ENCODE data around the gene RAB25. TPM values are rescaled to one million over a fixed set of nuclear protein-coding genes. Genes with fewer than 3 reads are reported as not detected.

The RAB25 gene
- total RNA-seq, 2 donors from 2014 or later, result not detected

- Mint-ChIP-seq H3K36me3 (no peaks in the 10 kb centered on the region), H3K9me3 (no peaks in the 10 kb centered on the region), H3K27me3 (peaks cover 6 to 13% of the 10 kb centered on the region in 2 donors), H3K4me1 (ENCODE audit: low read depth in 2 of 2) (peaks cover 29 to 40% of the 10 kb centered on the region in 2 donors), H3K4me3 (peak overlapping the region; percentile 80), H3K27ac (peak overlapping the region; percentile 73 to 79)
- ATAC-seq, result no peak
- DNase-seq (ENCODE audit: low spot score), result no peak
Observed at GRCh38 chr1:156104861-156105832, 44.2 kb downstream of the RAB25 start.

GRCh38 chr1:156106624-156107488, 45.9 kb downstream of the RAB25 start:
- Mint-ChIP-seq H3K27ac (peak overlapping the region; percentile 73 to 79), H3K4me1 (ENCODE audit: low read depth in 2 of 2) (peaks cover 23 to 36% of the 10 kb centered on the region in 2 donors), H3K27me3 (peaks cover 0 to 9% of the 10 kb centered on the region in 2 donors), H3K9me3 (no peaks in the 10 kb centered on the region), H3K36me3 (no peaks in the 10 kb centered on the region), H3K4me3 (peak overlapping the region; percentile 80)
- ATAC-seq, result no peak
- no peak for DNase-seq (ENCODE audit: low spot score)

- DNase-seq (ENCODE audit: low spot score) (no peak), ATAC-seq (no peak)
- Mint-ChIP-seq H3K4me1 (ENCODE audit: low read depth in 2 of 2) (peaks cover 23 to 37% of the 10 kb centered on the region in 2 donors), H3K27me3 (peaks cover 4 to 9% of the 10 kb centered on the region in 2 donors), H3K36me3 (no peaks in the 10 kb centered on the region), H3K27ac (peak overlapping the region; percentile 57 to 73), H3K9me3 (no peaks in the 10 kb centered on the region), H3K4me3 (no peak overlapping the region)
Observed at GRCh38 chr1:156108057-156108456, 47.1 kb downstream of the RAB25 start.

GRCh38 chr1:156108664-156109241, 47.8 kb downstream of the RAB25 start:
- H3K27me3 Mint-ChIP-seq, result peaks cover 8 to 11% of the 10 kb centered on the region in 2 donors
- H3K36me3 Mint-ChIP-seq, result no peaks in the 10 kb centered on the region
- no peaks in the 10 kb centered on the region for H3K9me3 Mint-ChIP-seq
- no peak overlapping the region for H3K4me3 Mint-ChIP-seq
- no peak overlapping the region for H3K27ac Mint-ChIP-seq
- peaks cover 25 to 39% of the 10 kb centered on the region in 2 donors for H3K4me1 Mint-ChIP-seq (ENCODE audit: low read depth in 2 of 2)
- ATAC-seq (no peak), DNase-seq (ENCODE audit: low spot score) (no peak)

GRCh38 chr1:156110252-156110651, 49.3 kb downstream of the RAB25 start:
- no peak for ATAC-seq
- Mint-ChIP-seq H3K36me3 (no peaks in the 10 kb centered on the region), H3K27me3 (peaks cover 11 to 20% of the 10 kb centered on the region in 2 donors), H3K4me1 (ENCODE audit: low read depth in 2 of 2) (peaks cover 30 to 41% of the 10 kb centered on the region in 2 donors), H3K9me3 (no peaks in the 10 kb centered on the region), H3K4me3 (no peak overlapping the region), H3K27ac (peak overlapping the region in 1 of 2 donors; percentile 31)
- DNase-seq (ENCODE audit: low spot score), result no peak

- no peak for DNase-seq (ENCODE audit: low spot score)
- no peak for ATAC-seq
- H3K27ac Mint-ChIP-seq, result no peak overlapping the region
- H3K36me3 Mint-ChIP-seq, result no peaks in the 10 kb centered on the region
- H3K9me3 Mint-ChIP-seq, result no peaks in the 10 kb centered on the region
- H3K27me3 Mint-ChIP-seq, result peaks cover 16 to 26% of the 10 kb centered on the region in 2 donors
- H3K4me1 Mint-ChIP-seq (ENCODE audit: low read depth in 2 of 2), result peaks cover 32 to 42% of the 10 kb centered on the region in 2 donors
- H3K4me3 Mint-ChIP-seq, result no peak overlapping the region
Observed at GRCh38 chr1:156111355-156111962, 50.5 kb downstream of the RAB25 start.

DNA sequence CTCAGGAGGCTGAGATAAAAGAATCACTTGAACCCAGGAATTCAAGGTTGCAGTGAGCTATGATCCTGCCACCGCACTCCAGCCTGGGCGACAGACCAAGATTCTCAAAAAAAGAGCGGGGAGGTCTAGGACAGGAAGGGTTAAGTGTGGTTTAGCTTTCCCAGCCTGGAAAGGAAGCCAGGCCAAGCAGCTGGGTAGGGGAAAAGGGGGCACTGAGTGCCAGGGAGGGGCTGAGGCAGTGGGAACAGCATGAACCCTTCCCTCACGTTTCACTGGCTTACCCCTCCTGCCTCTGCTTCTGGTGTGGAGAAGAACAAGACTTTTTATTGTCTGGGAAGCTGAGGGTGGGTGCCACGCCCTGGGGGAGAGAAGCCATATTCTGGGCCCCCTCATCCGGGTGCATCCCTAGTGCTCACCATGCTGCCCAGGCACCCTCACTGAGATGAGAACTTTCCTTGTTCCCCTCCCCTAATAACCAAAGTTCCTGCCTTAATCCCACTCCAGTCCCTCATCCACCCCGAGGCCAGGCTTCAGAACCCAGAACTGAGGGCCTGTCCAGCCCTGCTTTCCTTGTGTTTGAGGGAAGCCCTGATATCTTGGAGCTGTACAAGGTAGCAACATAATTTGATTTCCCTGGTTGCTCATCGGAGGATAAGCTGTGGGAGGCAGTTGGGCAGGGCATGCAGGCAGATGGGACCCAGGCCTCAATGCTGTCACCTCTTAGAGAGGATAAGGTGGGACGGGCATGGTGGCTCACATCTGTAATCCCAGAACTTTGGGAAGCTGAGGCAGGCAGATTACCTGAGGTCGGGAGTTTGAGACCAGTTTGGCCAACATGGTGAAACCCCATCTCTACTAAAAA, 51.5 kb downstream of the RAB25 start:
- ATAC-seq, result no peak
- H3K27ac Mint-ChIP-seq, result no peak overlapping the region
- DNase-seq (ENCODE audit: low spot score), result no peak
- H3K36me3 Mint-ChIP-seq, result no peaks in the 10 kb centered on the region
- peaks cover 18 to 29% of the 10 kb centered on the region in 2 donors for H3K27me3 Mint-ChIP-seq
- H3K4me1 Mint-ChIP-seq (ENCODE audit: low read depth in 2 of 2), result peaks cover 28 to 37% of the 10 kb centered on the region in 2 donors
- no peaks in the 10 kb centered on the region for H3K9me3 Mint-ChIP-seq
- H3K4me3 Mint-ChIP-seq, result peak overlapping the region; percentile 15

DNA sequence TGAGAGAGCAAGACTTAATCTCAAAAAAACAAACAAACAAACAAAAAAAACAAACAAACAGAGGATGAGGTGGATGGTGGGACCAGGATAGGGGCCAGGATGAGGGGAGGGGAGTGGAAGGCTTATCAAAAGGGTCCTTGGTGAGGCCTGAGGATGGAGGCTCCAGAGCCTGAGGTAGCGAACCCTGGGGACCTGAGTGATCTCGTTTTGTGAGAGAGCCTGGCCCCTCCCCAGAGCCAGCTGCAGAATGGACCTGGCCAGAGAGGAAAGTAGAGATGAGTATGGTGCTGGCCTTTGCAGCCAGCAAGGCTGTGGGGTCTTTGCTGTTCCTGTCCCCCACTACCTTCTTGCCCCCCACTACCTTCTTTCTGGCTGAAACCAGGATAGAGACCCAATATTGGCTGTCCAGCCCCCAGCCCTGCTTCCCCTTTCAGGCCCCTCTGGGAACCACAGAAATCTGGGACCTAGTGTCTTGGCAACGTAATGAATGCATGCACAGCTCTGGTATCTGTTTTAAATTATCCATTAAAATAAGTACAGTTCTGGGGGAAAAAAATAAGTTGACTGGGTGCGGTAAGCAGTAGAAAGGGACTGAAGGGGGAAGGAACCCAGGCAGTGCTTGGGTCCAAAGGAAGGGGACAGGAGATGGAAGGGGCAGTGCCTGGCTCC, 52.5 kb downstream of the RAB25 start:
- Mint-ChIP-seq H3K36me3 (no peaks in the 10 kb centered on the region), H3K4me1 (ENCODE audit: low read depth in 2 of 2) (peaks cover 28 to 40% of the 10 kb centered on the region in 2 donors), H3K4me3 (peak overlapping the region; percentile 83), H3K9me3 (no peaks in the 10 kb centered on the region), H3K27ac (peak overlapping the region; percentile 33 to 74), H3K27me3 (peaks cover 18 to 29% of the 10 kb centered on the region in 2 donors)
- DNase-seq (ENCODE audit: low spot score) (no peak), ATAC-seq (no peak)

DNA sequence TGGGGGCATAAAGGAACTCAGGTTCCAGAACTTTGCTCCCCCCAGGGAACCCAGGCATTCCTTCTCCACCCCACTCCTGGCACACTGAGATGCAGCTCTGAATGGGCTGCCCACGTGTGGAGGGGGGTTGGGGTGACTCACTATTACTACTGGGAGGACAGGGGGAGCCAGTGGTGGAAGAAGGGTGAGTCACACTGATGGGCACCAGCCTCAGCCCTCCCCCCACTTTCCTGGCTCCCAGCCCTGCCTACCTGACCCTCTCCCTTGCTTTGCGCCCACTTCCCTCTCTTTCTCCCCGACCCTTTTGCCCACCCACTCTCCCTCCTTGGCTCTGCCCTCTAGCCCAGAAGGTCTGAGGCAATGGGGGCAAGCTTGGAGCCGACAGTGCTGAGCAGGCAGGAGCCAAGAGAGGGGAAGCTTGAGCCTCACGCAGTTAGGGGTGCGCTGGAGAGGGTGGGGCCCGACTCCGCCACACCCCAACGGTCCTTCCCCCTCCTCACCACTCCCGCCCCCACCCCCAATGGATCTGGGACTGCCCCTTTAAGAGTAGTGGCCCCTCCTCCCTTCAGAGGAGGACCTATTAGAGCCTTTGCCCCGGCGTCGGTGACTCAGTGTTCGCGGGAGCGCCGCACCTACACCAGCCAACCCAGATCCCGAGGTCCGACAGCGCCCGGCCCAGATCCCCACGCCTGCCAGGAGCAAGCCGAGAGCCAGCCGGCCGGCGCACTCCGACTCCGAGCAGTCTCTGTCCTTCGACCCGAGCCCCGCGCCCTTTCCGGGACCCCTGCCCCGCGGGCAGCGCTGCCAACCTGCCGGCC, 53.4 kb downstream of the RAB25 start, which contains the start of gene LMNA:
LMNA (plus strand) TSS at position 611 of the 818 bp plus-strand sequence. CDS start 208 bp downstream, outside the sequence.
- peak; percentile 78 for DNase-seq (ENCODE audit: low spot score)
- Mint-ChIP-seq H3K27me3 (peaks cover 18 to 29% of the 10 kb centered on the region in 2 donors), H3K4me1 (ENCODE audit: low read depth in 2 of 2) (peaks cover 28 to 41% of the 10 kb centered on the region in 2 donors), H3K4me3 (peak within 1 kb of the TSS; percentile 83), H3K9me3 (no peaks in the 10 kb centered on the region), H3K27ac (peak within 1 kb of the TSS; percentile 33 to 74), H3K36me3 (no peaks in the 10 kb centered on the region)
- peak; percentile 91 to 92 for ATAC-seq

DNA sequence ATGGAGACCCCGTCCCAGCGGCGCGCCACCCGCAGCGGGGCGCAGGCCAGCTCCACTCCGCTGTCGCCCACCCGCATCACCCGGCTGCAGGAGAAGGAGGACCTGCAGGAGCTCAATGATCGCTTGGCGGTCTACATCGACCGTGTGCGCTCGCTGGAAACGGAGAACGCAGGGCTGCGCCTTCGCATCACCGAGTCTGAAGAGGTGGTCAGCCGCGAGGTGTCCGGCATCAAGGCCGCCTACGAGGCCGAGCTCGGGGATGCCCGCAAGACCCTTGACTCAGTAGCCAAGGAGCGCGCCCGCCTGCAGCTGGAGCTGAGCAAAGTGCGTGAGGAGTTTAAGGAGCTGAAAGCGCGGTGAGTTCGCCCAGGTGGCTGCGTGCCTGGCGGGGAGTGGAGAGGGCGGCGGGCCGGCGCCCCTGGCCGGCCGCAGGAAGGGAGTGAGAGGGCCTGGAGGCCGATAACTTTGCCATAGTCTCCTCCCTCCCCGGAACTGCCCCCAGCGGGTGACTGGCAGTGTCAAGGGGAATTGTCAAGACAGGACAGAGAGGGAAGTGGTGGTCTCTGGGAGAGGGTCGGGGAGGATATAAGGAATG, 54.1 kb downstream of the RAB25 start:
- H3K27me3 Mint-ChIP-seq, result peaks cover 18 to 29% of the 10 kb centered on the region in 2 donors
- no peaks in the 10 kb centered on the region for H3K36me3 Mint-ChIP-seq
- H3K4me1 Mint-ChIP-seq (ENCODE audit: low read depth in 2 of 2), result peaks cover 28 to 42% of the 10 kb centered on the region in 2 donors
- H3K9me3 Mint-ChIP-seq, result no peaks in the 10 kb centered on the region
- H3K4me3 Mint-ChIP-seq, result peak overlapping the region; percentile 83
- DNase-seq (ENCODE audit: low spot score) (no peak), ATAC-seq (peak in 1 of 2 donors; percentile 7)
- H3K27ac Mint-ChIP-seq, result peak overlapping the region in 1 of 2 donors; percentile 74

Data from natural killer cell treated with Interleukin-12 subunit alpha and Interleukin-12 subunit beta and Interleukin-15 and Interleukin-18, amount 100 ng/mL, for 72 hours (primary cell).